GM10248 (cell line): Measurements from ENCODE around the gene JMJD1C.
A peak's percentile ranks its signal among the peaks of the same experiment; 100 is the strongest.

Experiments
- CTCF ChIA-PET: fragments of 300-600 bp; sonication (Branson Sonifier 250); formaldehyde crosslinking; extraction: SDS; loops from one replicate; lab custom pipeline; 2021; ENCODE audit warnings: antibody characterized with exemption; lab: Yijun Ruan, JAX
- POLR2A ChIA-PET: fragments of 350-650 bp; sonication (Branson Sonifier 250); formaldehyde crosslinking; extraction: SDS; loops from one replicate; lab custom pipeline; 2020; ENCODE audit warnings: antibody characterized with exemption; lab: Yijun Ruan, JAX
- DNase-seq: peaks from one replicate; pipeline ENCODE4 v3.0.0; 2012; ENCODE audit errors: extremely low spot score
- CTCF ChIP-seq: IDR thresholded peaks from 2 replicates; pipeline ENCODE4 v1.5.1; 2012; ENCODE audit warnings: mild to moderate bottlenecking, low read depth; ENCODE audit errors: extremely low read depth, missing control alignments, control extremely low read depth

JMJD1C gene

GRCh38 chr10:63221950-63222349 lies 243.8 kb downstream of the JMJD1C start:
- CTCF ChIA-PET, result interaction anchor here (0.8 kb wide), 1 partner anchor 16 kb away, joined by 3 read pairs; no protein-coding TSS in a partner anchor
- DNase-seq, result no peak
- no peak for TF ChIP-seq CTCF
- POLR2A ChIA-PET, result no interaction called here

GRCh38 chr10:63219749-63220148 lies 246.0 kb downstream of the JMJD1C start:
- CTCF ChIA-PET, result interaction anchor here (1.3 to 2.0 kb wide), 3 partner anchors 10 to 500 kb away, joined by 3 to 4 read pairs (median 3); no protein-coding TSS in a partner anchor
- DNase-seq, result no peak
- TF ChIP-seq CTCF, result no peak
- POLR2A ChIA-PET, result no interaction called here

- ChIA-PET CTCF (interaction anchor here (0.6 to 4.4 kb wide), 27 partner anchors 8 to 506 kb away, joined by 3 to 39 read pairs (median 3); no protein-coding TSS in a partner anchor), POLR2A (no interaction called here)
- peak; percentile 37 for DNase-seq
- peak; percentile 51 for TF ChIP-seq CTCF
These were observed 248.6 kb downstream of the JMJD1C start for GRCh38 chr10:63217120-63217605.

GRCh38 chr10:63214571-63214970 lies 251.2 kb downstream of the JMJD1C start:
- POLR2A ChIA-PET, result no interaction called here
- CTCF ChIA-PET, result interaction anchor here (1.1 to 3.1 kb wide), 5 partner anchors 8 to 505 kb away, joined by 3 to 14 read pairs (median 5); no protein-coding TSS in a partner anchor
- no peak for DNase-seq
- no peak for TF ChIP-seq CTCF

- ChIA-PET POLR2A (no interaction called here), CTCF (interaction anchor here (0.6 to 3.1 kb wide), 6 partner anchors 13 to 506 kb away, joined by 3 to 14 read pairs (median 4); no protein-coding TSS in a partner anchor)
- TF ChIP-seq CTCF, result no peak
- DNase-seq, result no peak
These were observed 252.3 kb downstream of the JMJD1C start for GRCh38 chr10:63213489-63213888.

- ChIA-PET CTCF (interaction anchor here (1.0 to 1.9 kb wide), 2 partner anchors 506 to 510 kb away, joined by 3 to 6 read pairs; no protein-coding TSS in a partner anchor), POLR2A (no interaction called here)
- DNase-seq, result no peak
- no peak for TF ChIP-seq CTCF
These were observed 255.1 kb downstream of the JMJD1C start for GRCh38 chr10:63210611-63211196.
